Activated CD8-positive, alpha-beta memory T cell treated with anti-CD3 and anti-CD28 coated beads, Interleukin-2, amount 50 U/mL, for 4 hours (primary cell): Measurements from ENCODE around the gene EFL1.

Experiments
- DNase-seq: peaks from one replicate; pipeline ENCODE4 v3.0.0-alpha.2; 2020

The EFL1 gene

DNA sequence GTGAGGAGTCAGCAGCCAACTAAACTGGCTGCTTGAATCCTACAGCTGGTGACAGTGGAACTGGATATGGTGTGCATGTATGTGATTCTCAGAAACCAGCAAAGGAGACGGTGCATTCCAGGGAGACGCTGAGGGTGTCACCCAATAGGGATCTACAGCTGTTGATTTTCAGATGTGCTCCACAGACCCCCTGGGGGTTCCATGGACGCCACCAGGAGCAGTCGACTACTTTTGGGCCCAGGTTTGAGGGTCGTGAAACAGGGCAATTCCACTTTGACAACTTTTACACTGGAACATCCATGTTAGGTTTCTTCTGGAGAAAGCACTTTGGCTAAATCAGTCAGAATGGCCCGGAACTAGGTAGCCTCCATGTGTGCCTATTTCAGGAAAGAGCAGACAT lies 145.2 kb downstream of the EFL1 start:
- no peak for DNase-seq

DNA sequence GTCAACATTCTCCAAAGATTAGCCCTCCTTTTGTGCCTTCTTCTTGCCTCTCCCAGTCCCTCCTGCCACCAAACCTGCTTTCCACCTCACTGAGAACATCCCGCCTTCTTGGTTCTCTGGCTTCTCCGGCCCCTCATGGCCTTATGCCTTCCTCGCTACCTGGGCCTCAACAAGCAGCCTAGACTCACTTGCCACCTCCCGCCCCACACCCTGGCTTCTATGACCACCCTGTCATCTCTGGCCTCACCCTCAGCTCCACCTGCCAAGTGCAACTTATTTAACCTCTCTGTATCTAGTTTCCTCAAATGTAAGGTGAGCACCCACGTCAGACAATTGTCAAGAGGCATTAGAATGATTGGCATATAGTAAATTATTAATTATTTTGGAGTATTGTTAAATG lies 147.9 kb downstream of the EFL1 start:
- no peak for DNase-seq

DNA sequence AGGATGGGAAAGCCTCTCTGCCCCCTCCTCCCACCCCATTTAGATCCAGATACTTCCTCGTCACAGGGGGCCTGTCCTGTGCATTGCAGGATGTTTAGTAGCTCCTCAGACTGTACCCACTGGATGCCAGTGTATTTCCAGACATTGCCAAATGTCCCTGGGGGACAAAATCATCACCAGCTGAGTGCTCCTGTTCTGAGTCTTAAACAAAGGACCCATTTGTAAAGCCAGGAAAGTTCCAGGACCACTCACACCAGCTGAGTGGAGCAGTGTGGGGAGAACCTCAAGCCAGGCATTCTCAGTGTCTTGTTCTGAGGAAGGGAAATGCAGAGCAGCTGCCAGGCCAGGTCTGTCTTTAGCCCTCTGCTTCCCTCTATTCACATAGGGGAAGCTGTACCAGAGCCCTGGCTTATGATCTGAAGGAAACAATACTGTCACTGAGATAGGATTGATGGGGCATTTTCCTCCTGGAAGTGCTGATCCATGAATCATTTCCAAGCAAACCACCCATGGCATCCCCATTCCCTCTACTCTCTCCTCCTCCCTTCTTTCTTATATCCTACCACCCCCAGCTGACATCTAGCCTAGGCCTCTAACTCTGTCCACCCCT lies 149.3 kb downstream of the EFL1 start:
- DNase-seq = no peak

DNA sequence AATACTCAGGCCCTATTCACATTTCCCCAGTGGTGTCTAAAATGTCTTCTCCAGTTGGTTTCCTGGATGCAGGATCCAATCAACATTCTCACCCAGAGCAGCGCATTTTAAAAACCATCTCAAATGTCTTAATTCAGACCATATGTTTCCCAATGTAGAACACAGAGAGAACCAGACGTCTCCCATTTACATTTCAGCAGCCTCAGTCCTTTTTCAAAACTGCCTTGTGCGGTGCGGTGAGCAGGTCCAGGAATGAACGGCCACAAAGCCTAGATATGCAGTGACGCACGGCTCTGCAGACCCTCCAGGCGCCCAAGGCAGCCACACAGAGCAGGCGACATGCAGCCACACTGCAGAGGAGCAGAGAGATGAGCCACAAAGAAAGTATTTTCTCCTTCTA lies 150.6 kb downstream of the EFL1 start:
- no peak for DNase-seq

DNA sequence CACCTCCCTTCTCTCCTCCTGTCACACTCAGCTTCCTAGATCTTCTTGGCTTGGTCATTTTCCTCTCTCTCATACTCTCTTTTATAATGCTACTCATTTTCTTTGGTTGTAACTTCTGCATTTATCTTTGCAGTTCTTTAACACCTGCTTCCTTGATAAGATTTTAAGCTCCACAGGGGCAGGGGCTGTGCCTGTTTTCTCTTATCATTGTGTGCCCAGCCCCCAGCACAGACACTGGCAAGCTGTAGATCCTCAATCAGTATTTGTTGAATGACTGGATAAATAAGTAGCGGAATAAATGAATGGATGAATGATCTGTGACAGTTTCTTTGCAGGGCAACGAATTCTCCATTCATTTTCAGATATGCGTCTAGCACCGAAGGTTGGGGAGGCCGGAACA lies 152.4 kb downstream of the EFL1 start:
- no peak for DNase-seq

DNA sequence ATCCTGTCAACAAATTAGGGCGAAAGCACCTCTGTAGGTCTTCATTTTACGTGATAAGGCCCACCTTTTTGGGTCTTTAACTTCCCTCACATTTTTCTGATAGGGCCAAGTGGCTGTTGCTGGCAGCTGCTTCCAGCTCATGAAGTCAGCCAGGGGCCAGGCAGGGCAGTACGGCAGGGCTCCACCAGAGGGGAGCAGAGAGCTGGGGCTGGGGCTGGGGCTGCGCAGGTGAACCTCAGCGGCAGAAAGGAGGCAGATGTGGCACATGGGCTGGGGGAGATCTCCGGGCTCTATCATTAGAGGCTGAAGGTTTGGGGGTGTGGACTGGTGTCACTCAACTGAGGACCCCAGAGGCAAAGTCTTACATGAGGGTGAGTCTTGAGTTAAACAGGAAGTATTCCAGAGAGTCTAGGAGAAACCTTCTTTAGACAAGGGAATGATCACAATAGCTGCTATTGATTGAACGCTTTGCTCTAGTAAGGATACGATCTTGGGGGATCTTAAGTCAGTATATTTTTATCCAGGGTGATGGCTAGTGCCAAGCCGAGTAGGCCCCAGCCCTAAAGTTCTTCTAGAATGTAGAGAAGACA lies 153.9 kb downstream of the EFL1 start:
- peak; percentile 62 for DNase-seq

DNA sequence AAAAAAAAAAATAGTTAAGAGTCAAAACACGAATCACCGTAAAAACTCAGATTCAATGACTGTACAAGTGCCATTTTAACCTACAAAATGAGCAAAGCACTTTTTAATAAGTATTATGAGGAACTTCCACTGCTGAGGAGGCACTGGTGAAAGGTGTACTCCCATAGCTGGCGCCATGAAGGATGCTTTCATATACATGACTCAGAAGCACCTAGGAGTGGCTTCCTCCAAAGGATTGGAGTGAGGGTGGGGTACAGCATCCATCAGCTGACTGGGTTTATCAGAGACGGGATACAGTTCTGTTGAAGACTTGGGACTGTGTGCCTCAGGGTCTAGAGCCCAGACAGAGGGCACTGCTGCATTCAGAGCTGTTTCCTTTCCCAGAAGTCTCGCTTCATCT lies 155.9 kb downstream of the EFL1 start:
- DNase-seq = no peak

DNA sequence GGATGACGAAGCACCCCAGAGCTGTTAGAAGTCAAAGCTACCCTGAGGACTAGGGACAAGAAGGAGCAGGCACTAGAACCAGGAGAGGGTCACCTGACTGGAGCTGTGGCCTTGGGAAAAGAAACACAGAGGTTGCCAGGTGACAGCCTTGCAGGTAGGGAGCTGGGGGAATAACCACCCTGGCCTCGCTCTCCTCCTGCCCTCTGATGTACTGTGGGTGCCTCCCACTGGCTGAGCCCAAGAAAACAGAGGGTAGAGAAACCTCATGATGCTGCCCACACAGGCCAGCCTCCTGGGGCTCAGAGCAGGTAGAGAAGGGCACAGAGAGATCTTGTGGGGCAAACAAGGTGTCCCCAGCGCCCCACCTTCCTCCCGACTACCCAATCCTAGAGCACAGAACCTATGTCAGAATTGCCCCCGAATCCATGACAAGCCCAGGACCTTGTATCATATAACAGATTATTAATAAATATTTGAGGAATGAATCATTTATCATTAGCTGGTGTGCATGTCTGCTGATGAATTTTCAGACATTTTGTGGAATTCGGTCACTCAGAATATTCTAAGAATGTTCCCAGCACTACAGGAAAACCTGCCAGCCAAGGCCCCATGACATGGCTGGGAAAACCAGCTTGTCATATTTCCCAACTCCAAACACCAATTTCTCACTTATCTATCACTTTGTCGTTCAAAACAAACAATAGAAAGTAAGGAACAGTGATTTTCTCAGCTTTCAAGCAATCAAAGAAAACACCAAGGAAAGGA lies 156.9 kb downstream of the EFL1 start:
- no peak for DNase-seq

DNA sequence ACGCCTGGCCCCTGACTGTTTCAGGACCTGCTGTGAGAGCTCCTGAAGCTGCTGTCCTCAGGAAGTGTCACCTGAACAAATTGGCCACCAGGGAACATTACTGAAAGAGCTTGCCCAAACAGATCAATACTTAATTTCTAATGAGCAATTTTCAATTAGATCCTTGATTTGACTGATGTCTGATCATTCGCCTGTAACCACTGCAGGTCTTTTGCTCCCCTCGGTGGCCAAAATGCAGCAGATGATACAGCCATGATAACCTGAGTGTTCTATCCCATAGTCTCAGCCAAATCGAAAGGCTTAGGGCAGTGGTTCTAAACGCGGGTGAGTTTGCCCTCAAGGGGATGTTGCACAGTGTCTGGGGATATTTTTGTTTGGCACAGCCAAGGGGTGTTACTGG lies 159.1 kb downstream of the EFL1 start:
- no peak for DNase-seq

DNA sequence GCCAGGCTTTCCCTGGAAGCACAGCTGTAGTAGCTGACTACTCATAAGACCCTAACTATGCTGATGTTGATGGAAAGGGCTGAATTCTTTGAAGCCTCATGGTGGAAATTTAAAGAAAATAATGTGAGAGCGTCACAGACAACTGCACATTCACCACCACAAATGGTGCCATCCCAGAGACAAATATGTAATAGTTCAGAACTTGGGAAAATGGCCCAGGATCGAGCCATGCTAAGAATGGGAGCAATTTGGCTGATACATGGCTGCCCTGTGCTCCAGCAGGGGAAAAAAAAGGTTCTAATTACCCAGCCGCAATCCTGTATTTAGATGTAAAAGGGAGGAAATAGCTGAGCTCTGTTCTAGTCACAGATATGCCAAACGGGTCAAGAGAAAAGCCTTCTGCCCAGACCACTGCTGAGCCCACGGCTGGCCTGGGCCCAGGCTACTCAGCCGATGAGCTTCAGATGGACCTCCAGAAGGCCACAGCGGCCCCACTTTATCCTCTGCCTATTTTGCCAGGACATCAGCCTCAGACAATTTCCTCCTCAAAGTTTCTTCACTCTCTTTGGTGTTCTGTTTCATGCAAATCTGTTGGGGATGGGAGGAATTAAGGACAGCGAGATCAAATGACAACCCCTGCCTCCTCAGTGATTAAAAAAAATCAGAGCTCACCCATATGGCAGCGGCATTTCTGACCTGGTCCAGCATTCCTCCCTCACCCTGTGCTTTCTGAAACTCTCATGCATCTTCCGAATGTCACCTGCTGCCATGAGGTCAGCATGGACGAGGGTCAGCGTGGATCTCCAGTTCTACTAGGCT lies 162.2 kb downstream of the EFL1 start:
- no peak for DNase-seq

DNA sequence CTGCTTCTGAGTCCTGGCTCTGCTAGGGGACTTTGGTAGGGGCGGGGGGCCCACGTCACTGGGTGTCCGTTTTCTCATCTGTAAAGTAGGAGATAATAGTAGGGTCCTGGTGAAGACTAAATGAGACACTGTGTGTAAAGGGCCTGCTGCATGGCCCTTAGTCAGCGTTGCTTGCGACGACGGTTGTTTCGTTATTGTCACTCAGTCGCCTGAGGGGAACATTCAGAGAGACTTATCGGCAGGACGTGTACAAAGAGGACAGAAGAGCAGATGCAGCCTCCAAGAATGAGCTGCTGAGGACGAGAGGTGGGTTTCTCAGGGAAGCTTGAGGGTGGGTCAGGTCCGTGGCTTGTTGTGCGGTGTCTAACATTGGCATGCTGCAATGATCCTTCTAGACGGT lies 163.9 kb downstream of the EFL1 start:
- no peak for DNase-seq

DNA sequence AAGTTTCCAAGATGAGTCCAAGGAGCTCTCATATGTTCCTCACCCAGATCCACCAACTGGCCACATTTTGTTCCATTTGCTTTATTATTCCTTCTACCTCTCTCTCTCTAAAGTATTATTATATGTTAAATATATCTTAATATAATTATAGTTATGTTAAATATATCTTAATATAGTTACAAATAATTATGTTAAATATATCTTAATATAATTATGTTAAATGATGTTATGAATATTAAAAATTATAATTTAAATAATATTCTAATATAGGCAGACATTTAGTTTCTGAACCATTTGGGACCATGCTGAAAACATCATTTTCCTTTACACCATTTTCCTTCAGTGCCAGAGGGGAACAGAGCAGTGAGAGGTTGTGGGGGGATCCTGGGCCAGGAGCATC lies 166.7 kb downstream of the EFL1 start:
- no peak for DNase-seq

DNA sequence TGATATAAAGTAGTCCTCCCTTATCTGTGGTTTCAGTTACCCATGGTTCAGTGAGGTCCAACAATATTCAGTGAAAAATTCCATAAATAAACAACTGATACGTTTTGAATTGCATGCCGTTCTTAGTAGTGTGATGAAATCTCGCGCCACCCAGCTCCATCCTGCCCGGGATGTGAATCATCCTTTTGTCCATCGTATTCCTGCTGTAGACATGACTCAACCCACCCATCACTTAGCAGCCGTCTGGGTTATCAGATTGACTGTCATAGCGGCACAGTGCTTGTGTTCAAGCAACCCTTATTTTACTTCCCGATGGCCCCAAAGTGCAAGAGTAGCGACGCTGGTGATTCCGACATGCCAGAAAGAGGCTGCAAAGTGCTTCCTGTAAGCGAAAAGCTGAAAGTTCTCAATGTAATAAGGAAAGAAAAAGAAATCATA lies 168.7 kb downstream of the EFL1 start:
- DNase-seq = no peak

DNA sequence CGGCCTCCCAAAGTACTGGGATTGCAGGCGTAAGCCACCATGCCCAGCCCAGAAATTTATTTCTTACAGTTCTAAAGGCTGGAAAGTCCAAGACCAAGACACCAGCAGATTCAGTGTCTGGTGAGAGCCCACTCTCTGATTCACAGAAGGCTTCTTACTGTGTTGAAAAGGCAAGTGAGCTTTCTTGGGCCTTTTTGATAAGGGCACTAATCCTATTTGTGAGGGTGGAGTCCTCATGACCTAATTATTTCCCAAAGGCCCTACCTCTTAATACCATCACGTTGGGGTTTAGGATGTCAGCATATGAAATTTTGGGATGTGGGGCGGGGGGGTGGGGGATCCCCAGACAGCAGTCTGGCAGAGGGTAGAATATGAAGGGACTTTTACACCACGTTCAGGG lies 169.2 kb downstream of the EFL1 start:
- DNase-seq = no peak

DNA sequence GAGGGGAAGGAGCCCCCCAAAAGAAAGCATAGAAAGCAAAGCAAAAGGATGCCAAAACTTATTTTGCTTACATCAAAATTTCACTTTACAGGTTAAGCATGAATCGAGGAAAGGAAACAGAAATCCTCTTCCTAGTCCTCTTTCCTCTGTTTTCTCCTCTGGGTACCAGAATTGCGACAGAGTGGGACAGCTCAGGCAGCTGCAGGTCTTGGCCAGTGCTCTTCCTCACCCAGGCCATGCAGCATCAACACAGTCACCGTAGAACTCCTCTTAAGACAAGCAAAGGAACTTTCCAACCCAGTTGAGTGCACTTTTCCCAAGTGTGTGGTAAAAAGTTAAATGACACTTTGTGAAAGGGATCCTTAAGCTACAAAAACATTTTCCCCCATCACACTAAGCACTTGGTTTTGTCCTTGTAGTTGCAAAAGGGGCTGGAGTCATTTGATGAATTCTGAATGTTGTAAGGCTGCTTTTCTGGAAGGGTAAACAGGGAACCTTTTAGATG lies 170.8 kb downstream of the EFL1 start:
- DNase-seq = no peak

DNA sequence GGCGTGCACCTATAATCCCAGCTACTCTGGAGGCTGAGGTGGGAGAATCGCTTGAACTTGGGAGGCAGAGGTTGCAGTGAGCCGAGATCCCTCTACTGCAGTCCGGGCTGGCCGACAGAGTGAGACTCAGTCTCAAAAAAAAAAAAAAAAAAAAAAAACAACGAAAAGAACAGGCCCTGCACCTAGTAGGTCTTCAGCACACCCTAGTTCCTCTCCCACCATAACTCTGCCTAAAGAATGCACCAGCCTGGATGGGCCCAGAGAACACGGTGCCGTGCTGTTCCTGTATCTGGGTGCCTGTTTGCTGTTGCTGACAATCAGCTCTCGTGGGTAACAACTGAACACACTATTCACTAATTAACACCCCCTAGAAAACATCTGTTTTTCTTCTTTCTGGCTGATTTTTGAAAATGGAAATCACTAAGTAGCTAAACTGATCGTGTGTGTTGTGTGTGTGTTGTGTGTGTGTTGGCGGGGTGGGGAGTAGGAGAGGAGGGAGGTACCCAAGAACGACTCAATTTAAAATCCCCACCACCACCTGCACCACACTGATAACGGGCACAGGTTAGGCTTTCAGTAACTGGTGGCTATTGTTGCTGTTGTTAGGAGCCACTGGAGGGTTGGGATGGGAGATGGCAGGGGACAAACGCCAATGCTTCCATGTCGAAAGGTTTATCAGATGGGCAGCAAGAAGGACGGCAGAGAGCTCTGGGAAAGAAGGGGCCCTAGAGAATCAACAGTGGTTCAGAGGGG lies 176.1 kb downstream of the EFL1 start:
- no peak for DNase-seq

DNA sequence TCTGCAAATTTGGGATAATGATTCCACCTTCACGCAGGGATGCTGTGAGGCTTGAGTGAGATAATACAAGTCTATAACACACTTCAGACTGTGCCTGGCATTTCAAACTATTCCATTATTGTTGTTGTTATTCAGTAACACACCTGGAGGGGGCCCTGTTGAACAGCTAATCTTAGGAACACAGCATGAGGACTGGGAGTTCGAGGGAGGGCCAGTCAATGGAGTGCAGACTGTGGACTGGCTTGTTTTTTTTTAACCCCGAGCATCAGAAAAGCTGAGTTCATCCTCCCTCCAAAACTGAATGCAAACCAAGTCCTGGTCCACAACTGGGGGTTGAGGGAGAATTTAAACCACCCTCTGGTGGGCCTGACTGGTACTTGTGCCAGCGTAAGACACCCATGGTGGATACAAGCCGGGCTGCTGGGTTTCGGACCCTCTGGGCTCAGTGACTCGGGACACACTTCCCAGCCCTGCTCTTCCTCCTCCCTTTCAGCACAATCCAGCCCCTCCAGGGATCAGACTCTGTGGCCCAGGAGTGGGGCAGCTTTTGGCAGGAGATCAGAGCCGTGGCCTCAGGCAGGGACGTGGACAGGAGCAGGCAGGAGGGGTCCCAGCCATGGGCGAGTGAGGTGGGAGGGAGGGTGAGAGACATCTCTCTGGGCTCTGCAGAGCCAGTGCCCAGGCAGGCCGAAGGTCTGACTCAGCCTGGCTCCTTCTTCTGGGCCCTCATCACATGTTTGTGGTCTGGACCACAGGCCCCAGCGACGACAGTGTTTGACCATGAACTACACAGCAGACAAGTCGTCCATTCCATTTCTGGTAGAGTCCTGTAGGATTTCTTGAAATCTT lies 180.4 kb downstream of the EFL1 start:
- no peak for DNase-seq

DNA sequence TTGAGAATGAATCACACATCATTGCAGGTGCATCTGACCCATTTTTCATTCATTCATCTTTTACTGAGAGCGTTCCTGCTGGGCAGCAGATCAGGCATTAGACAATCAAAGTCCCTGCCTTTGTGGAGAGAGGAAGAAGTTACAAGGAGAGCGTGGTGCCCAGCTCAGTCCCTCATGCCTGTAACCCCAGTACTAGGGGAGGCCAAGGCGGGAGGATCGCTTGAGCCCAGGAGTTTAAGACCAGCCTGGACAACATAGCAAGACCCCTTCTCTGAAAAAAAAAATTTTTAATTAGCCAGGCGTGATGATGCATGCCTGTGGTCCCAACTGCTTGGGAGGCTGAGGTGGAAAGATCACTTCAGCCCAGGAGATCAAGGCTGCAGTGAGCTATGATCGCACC lies 181.8 kb downstream of the EFL1 start:
- no peak for DNase-seq
